NCI-H2227 (cell line): ENCODE results near the gene TXLNB.
A peak's percentile ranks its signal among the peaks of the same experiment; 100 is the strongest.

Experiments used
- DNase-seq: peaks from one replicate; lab custom pipeline; 2025; ENCODE audit not compliant: unreplicated experiment; lab: John Stamatoyannopoulos, UW

The TXLNB gene

GRCh38 chr6:139291813-139292619 is at the start of gene TXLNB:
Gene TXLNB, minus strand, starts transcription at chr6:139291998. Its CDS starts 3,099 bp downstream, at chr6:139288899.
- peak; percentile 90 for DNase-seq

DNA sequence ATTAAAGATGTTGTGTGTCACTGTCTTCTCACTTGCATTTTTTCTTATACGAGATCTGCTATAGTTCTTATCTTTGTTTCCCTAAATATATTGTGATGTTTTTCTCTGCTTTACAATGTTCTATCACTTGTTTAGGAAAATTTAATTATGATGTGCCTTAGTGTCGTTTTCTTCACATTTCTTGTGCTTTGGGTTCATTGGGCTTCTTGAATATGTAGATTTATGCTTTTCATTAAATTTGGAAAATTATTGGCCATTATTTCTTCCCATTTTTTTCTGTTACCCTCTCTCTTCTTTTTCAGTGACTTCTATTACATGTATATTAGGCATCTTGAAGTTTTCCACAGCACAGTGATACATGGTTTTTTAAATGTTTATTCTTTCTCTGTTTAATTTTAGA is 49.3 kb upstream of the TXLNB start:
- no peak for DNase-seq

- no peak for DNase-seq
Measured at GRCh38 chr6:139338795-139339194, 47.0 kb upstream of the TXLNB start.

DNA sequence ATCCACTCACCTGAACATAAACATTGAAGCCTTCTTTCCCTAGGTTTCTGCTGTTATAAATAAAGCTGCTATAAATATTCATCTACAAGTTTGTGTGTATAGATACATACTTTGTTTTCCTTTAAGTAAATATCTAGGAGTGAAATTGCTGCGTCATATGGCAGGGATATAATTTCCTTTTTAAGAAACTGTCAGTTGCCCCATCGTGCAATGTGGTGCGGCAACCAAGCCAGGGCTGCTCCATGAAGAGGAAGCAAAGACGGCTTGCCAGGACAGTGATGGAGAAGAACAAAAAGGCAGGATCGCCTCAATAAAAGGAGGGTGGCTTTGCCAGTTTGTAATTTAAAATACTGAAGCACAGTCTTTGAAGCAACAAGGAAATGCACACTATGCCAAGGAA is 46.0 kb upstream of the TXLNB start:
- no peak for DNase-seq

DNA sequence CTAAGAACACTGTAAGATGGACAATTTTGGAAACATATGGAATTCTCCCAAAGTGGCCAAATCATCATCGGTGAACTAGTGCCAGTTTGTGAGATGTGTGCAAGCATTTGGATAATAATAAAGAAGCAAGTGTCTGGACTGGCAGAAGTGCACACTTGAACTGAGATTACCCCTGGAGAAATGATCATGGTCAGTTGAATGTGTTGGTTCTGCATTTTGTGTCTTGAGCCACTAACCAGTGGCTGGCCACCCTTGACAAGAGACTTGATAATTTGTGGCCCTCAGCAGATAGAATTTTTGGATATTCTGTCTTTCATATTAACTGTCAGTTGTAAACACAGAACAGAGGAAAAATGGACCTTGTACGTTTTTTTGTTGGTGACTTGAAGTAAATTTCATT is 45.2 kb upstream of the TXLNB start:
- no peak for DNase-seq

GRCh38 chr6:139336488-139336887 is 44.7 kb upstream of the TXLNB start:
- peak; percentile 5 for DNase-seq

GRCh38 chr6:139335447-139336210 is 43.8 kb upstream of the TXLNB start:
- no peak for DNase-seq

- DNase-seq, result no peak
Measured at GRCh38 chr6:139334806-139335446, 43.1 kb upstream of the TXLNB start.

GRCh38 chr6:139330826-139331500 is 39.2 kb upstream of the TXLNB start:
- no peak for DNase-seq

DNA sequence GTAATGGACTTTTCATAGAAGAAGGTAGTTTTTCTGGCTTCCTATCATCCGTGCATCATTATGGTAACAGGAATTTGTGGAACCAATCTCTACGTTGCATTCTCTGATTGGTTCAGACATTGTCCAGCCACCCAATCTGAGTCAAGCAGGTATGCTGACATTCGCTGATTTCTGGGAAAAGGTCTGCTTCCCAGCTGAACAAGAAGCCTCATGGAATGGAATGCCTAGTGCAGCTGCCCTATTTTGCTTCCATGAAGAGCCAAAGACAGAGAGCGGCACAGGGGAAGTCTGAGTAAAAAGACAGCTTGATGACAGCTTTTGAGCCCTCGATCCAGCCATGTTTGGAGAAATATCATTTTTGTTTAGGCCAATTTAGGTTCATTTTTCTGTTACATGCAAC is 38.5 kb upstream of the TXLNB start:
- peak; percentile 24 for DNase-seq

DNA sequence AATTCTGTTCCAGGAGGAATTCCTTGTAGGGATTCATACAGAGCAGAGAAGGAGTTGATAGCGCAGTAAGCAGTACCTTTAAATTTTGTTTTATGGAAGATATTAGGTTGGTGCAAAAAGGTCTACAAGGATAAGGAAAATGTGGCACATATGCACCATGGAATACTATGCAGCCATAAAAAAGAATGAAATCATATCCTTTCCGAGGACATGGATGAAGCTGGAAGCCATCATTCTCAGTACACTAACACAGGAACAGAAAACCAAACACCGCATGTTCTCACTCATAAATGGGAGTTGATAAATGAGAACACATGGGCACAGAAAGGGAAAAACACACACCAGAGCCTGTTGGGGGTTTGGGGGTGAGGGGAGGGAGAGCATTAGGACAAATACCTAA is 37.4 kb upstream of the TXLNB start:
- DNase-seq, result no peak

GRCh38 chr6:139327038-139327437 is 35.2 kb upstream of the TXLNB start:
- no peak for DNase-seq

DNA sequence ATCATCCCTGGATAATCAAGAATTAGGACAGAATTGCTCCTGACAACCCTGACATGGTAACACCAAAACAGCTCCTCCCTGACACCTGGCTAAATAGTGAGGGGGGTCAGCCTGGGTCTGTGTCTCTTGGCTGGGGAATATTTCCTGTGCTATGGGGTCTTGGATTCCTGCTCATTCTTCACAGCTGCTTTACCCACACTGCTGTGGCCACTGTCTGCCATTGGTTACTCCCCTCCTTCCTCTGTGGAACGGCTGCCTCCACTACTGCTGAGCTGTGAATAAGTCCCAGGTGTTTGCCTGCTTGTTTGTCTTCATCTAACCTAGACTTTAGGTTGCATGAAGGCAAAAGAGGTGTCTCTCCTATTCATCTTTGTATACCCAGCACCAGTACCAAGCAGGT is 33.9 kb upstream of the TXLNB start:
- DNase-seq, result no peak

GRCh38 chr6:139325125-139325524 is 33.3 kb upstream of the TXLNB start:
- no peak for DNase-seq

DNA sequence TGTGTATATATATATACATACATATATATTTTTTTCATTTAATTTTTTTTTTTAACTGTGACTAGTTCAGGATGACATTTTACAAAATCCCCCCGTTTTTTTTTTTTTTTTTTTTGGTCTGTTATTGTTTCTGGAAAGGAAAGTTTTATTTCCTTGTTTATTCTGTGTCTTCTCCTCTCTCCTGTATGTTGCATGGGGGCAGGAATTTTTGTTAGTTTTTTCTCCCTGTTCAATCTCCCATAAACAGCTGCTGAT is 32.4 kb upstream of the TXLNB start:
- no peak for DNase-seq

DNA sequence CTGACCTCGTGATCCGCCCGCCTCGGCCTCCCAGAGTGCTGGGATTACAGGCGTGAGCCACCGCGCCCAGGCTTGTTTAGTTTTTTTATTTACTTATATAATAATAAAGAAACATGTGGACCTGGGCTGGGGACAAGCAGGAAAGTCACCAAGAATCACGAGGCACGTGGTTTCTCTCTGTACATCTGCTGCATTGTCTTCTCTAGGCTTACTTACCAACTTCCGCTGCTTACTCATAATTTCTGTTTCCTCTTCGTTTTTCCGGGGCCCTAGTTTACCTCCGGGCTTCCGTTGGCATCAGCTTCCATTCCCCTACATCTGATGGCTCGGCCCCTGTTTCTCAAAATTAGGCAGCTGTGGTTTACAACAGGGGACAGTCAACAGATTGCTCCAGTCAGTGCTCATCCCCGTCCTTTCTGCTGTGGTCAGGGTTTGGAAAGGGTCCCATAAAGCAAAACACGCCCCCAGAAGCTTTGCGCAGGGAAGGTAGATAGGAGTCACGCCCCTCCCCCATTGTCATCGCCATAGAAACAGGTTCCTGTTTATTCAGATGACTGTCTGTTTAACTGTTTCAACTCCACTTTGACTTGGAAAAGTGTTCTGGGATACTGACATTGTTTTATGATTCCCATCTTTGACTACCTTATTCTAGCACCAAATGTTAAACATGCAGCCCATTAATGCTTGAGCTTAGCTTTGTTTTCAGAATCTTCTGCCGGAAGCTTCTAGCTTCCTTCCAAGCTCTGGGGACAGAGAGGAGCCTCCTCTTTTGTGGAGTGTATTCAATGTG is 31.9 kb upstream of the TXLNB start:
- peak; percentile 53 for DNase-seq

DNA sequence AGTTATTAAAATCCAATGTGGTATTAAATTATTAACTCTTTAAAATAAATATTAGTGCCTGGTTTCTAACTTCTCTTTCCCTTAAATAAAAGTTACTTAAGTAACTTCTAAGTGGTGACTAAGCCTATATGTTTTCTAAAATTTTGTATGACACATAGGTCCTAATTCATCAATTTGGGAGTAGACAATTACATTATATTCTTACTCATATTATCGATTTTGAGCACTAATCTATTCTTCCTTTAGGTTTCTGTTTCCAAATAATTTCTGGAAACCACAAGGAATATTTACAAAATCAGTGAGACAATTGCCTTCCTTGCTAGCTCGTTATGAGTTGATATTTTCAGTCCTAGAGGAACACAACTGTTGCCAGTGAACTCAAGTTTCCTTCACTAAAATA is 28.3 kb upstream of the TXLNB start:
- no peak for DNase-seq

DNA sequence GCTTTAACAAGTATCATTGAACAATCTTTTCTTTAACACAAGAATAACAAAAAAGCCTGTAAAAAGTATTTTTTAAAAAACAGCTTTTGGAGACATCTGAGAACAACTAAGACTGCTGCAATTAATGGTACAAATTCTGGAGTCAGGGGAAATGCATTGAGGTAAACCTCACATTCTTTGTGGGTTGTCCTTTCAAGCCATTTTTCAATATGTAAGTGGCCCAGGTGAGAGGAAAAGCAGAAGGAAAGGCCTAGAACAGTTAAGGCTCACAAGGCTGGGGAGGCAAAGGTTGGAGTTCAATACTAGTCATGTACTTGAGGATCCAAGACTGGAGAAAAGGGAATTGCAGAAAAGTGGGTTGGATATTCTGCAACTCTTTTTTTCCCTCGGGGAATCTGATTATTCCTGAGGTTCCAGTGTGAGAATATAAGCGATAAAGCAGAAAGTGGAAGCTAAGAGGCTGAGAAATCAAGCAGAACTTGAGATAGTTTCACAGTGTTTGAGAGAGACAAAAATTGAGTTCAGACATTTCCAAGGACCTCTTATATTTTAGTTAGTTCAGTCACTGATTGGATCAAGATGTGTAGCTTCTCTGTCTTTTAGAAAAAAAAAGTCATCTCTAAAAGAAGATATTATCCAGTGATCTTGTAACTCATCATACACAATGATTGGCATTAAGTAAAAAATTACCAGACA is 25.0 kb upstream of the TXLNB start:
- DNase-seq, result no peak

DNA sequence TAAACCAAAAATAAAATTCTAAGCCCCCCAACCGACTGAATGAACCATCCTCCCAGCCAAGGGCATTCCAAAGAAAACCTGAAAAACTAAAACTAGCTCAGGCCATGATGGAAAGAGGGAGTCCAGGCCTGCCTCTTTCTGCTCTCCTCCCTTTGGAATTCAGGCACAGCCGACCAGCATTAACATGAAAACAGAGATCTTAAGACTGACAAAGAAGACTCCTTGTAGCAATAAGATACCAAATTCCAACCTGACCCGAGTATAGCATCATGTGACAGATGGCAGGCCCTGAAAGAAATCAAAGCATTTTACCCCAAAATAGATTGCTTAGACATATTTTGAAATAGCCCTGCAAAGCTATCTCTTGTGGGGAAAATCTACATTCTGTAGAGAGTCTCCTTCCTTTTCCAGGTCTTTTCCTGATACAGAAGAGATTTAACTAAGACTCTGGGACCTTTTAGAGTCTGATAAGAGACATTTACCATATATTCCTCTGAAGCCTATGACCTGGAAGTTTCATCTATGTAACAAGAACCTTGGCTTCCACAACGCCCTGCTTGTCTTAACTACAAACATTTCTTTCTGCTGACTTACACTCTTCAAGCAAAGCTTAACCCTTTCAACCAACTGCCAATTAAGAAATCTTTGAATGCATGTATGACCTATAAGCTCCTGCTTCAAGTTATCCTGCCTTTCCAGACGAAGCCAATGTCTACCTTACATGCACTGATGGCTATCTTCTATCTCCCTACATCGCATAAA is 22.2 kb upstream of the TXLNB start:
- no peak for DNase-seq

DNA sequence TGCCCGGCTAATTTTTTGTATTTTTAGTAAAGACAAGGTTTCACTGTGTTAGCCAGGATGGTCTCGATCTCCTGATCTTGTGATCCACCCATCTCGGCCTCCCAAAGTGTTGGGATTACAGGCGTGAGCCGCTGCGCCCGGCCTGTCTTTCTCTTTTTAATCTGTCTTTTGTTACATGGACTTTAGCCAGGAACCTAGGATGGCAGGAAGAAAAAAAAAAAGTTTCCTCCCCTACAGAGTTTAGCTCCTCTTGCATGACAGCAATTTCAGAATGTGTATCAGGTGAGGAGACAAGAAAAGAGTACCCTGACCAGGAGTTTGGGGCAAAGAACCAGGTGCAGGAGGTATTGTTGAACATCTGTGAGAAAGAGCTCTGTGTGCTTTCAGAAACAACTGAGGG is 21.4 kb upstream of the TXLNB start:
- no peak for DNase-seq
